Spleen (tissue), 11 donors: Measurements from ENCODE around the gene CFAP107. TPM values are rescaled to one million over a fixed set of nuclear protein-coding genes. Genes with fewer than 3 reads are reported as not detected.

ENCODE experiments used
- DNase-seq: peaks from one replicate; pipeline ENCODE4 v3.0.0-alpha.2; 2020
- H3K27ac ChIP-seq, 8 donors: fragments of 200-600 bp; sonication (generic) in 7 of 8; 1 replicate in 4 of 8; 2 replicates in 4 of 8; pipeline versions ENCODE4 v1.5.0 to v1.8.0; 2016 to 2021; ENCODE audit warnings: inconsistent platforms in 4 of 8, mild to moderate bottlenecking in 4 of 8, moderate library complexity in 1 of 8
- H3K27me3 ChIP-seq, 7 donors: fragments of 200-600 bp; sonication (generic) in 6 of 7; replicated peaks in 1 of 7; 1 replicate in 4 of 7; 2 replicates in 3 of 7; pipeline versions ENCODE4 v1.5.0 to v1.8.0; 2016 to 2021; ENCODE audit warnings: inconsistent platforms in 3 of 7, mild to moderate bottlenecking in 1 of 7
- H3K36me3 ChIP-seq, 6 donors: fragments of 200-600 bp; sonication (generic) in 5 of 6; 1 replicate in 4 of 6; 2 replicates in 2 of 6; pipeline versions ENCODE4 v1.5.0 to v1.8.0; 2016 to 2021; ENCODE audit warnings: inconsistent platforms in 2 of 6
- H3K4me1 ChIP-seq, 6 donors: fragments of 200-600 bp; sonication (generic) in 5 of 6; 1 replicate in 3 of 6; 2 replicates in 3 of 6; pipeline versions ENCODE4 v1.5.0 to v1.8.0; 2016 to 2021; ENCODE audit warnings: inconsistent platforms in 3 of 6
- H3K4me3 ChIP-seq, 8 donors: fragments of 200-600 bp; sonication (generic) in 7 of 8; 1 replicate in 4 of 8; 2 replicates in 4 of 8; pipeline versions ENCODE4 v1.5.0 to v1.8.0; 2016 to 2021; ENCODE audit warnings: inconsistent platforms in 4 of 8, mild to moderate bottlenecking in 4 of 8, moderate library complexity in 2 of 8
- H3K9me3 ChIP-seq, 8 donors: fragments of 200-600 bp; sonication (generic) in 7 of 8; 1 replicate in 4 of 8; 2 replicates in 4 of 8; pipeline versions ENCODE4 v1.5.0 to v1.8.0; 2016 to 2021; ENCODE audit warnings: inconsistent platforms in 4 of 8
- POLR2A ChIP-seq, 3 donors: fragments of 450-650 bp; IDR thresholded peaks; one replicate each; pipeline ENCODE4 v1.5.1; 2017; ENCODE audit warnings: antibody characterized with exemption in 3 of 3, mild to moderate bottlenecking in 1 of 3
- POLR2AphosphoS5 ChIP-seq, 3 donors: sonication (generic); formaldehyde crosslinking; IDR thresholded peaks; one replicate each; pipeline ENCODE4 v1.5.1; 2017; ENCODE audit warnings: antibody characterized with exemption in 3 of 3
- WGBS, 5 donors: extraction: QIAGEN DNeasy Blood & Tissue Kit in 3 of 5; methylation state at CpG; one replicate each; pipeline versions ENCODE4 v1.1.5 to v1.1.7; 2013 to 2018; 5-methylcytosine and 5-hydroxymethylcytosine counted together
- intact Hi-C: fragments of 100-400 bp; cut with DNase I; formaldehyde crosslinking; loops from one replicate; pipeline ENCODE4 v1.15.0; 2023; ENCODE audit warnings: low total_unique reads
- polyA plus RNA-seq, 3 donors: library from polyadenylated mRNA; stranded (reverse); fragments of 200-250 nt; gene quantifications; one replicate each; pipeline ENCODE4 v1.2.1, GENCODE V29; 2013
- total RNA-seq, 7 donors: library from RNA; depleted of rRNA in 3 of 7; stranded (reverse); fragments of >200 nt in 3 of 7; fragmentation: NEBNext Ultra II Directional in 4 of 7; extraction: Animal tissue kit (Norgen Biotek cat#: 25700) in 4 of 7; gene quantifications; one replicate each; pipeline versions ENCODE4 v1.1.0 to v1.2.1, GENCODE V29; 2016 to 2021
- TF ChIP-seq, protein P1 (sequence below), 11 experiments: fragments of 200-600 bp in 7 of 11; fragments of 450-650 bp in 4 of 11; sonication (generic) in 4 of 11; IDR thresholded peaks in 8 of 11; conservative IDR thresholded peaks in 3 of 11; 1 replicate in 7 of 11; 2 replicates in 4 of 11; pipeline versions ENCODE4 v1.4.0 to v1.8.0; 2016 to 2021; ENCODE audit warnings: antibody characterized with exemption in 11 of 11, inconsistent platforms in 4 of 11, mild to moderate bottlenecking in 1 of 11
- donor health status: healthy with polysubstance abuse.
- donor health status: DM: no; HTN: no; CAD: no; lungs with moderate emphysema.
- donor health status: DM: no; HTN: no; CAD: no.
- donor health status: Bipolar disorder and iron deficiency.
- donor health status: healthy.
- donor health status: DM: no; HTN: no; CAD: no.
- donor health status: DM: yes; HTN: yes; CAD: no.

Gene CFAP107
- total and polyA plus RNA-seq, 10 donors, result not detected

DNA sequence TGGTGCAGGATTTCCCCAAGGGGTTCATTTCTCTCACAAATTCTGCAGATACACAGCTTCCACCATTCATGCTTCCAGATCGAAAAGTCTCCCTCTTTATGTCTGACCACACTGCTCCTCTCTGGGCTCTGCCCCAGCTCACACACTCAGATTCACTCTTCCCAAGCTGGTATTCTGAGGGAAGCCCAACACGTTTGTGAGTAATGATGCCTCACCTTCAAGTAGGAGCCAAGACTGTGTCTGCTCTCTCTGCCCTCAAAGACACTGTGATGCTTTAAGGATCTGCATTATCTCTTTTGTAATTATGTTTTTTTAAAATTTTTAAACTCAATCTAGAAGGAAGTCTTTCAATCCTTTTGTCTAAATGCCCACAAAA lies 65.4 kb downstream of the CFAP107 start:
- H3K36me3 ChIP-seq, result no peaks in the 10 kb centered on the region
- intact Hi-C loops, result no loop called here
- TF ChIP-seq POLR2A (IDR thresholded peaks at IDR 0.05), result no peak
- TF ChIP-seq POLR2AphosphoS5 (IDR thresholded peaks at IDR 0.05), result no peak
- TF ChIP-seq, protein P1, sequence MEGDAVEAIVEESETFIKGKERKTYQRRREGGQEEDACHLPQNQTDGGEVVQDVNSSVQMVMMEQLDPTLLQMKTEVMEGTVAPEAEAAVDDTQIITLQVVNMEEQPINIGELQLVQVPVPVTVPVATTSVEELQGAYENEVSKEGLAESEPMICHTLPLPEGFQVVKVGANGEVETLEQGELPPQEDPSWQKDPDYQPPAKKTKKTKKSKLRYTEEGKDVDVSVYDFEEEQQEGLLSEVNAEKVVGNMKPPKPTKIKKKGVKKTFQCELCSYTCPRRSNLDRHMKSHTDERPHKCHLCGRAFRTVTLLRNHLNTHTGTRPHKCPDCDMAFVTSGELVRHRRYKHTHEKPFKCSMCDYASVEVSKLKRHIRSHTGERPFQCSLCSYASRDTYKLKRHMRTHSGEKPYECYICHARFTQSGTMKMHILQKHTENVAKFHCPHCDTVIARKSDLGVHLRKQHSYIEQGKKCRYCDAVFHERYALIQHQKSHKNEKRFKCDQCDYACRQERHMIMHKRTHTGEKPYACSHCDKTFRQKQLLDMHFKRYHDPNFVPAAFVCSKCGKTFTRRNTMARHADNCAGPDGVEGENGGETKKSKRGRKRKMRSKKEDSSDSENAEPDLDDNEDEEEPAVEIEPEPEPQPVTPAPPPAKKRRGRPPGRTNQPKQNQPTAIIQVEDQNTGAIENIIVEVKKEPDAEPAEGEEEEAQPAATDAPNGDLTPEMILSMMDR (IDR thresholded peaks at IDR 0.05 in 8 of 11, conservative IDR thresholded peaks at IDR 0.05 in 3 of 11), result no peak

More for the DNA sequence above, 65.4 kb downstream of the CFAP107 start:
- H3K27me3 ChIP-seq, result peaks cover 0 to 41% (median 0%) of the 10 kb centered on the region in 7 donors
- H3K9me3 ChIP-seq, result peaks cover 0 to 3% (median 0%) of the 10 kb centered on the region in 8 donors
- no peak overlapping the region for H3K4me3 ChIP-seq
- no peaks in the 10 kb centered on the region for H3K4me1 ChIP-seq
- DNase-seq, result no peak
- 53 to 67% (median 55%) methylated on average over 2 of the region's 2 CpGs for WGBS, 5 donors
- H3K27ac ChIP-seq, result no peak overlapping the region

Other genes starting within 250 kb of the CFAP107 start
- gene DHRS3, start 128.0 kb upstream of the CFAP107 start, total RNA-seq, result 10 to 100 TPM; 21.0 to 41.0 (median 35.1) TPM
- 10 to 100 TPM in 2 of 3 donors, 1 to 10 TPM in 1; 8.9 to 19.5 (median 13.6) TPM for gene DHRS3, start 128.0 kb upstream of the CFAP107 start, polyA plus RNA-seq
- gene AADACL4, start 102.1 kb upstream of the CFAP107 start, total RNA-seq, result under 1 TPM in 2 of 7 donors, not detected in 5; 0.23 to 0.32 TPM
- gene AADACL4, start 102.1 kb upstream of the CFAP107 start, polyA plus RNA-seq, result under 1 TPM in 2 of 3 donors, not detected in 1; 0.04 to 0.29 TPM
- gene AADACL3, start 30.1 kb upstream of the CFAP107 start, total RNA-seq, result not detected
- gene AADACL3, start 30.1 kb upstream of the CFAP107 start, polyA plus RNA-seq, result not detected
- gene PRAMEF12, start 27.5 kb downstream of the CFAP107 start, total RNA-seq, result not detected
- gene PRAMEF12, start 27.5 kb downstream of the CFAP107 start, polyA plus RNA-seq, result not detected
- gene PRAMEF1, start 45.2 kb downstream of the CFAP107 start, total RNA-seq, result not detected
- not detected for gene PRAMEF1, start 45.2 kb downstream of the CFAP107 start, polyA plus RNA-seq
- not detected for gene PRAMEF11, start 85.2 kb downstream of the CFAP107 start, total RNA-seq
- gene PRAMEF11, start 85.2 kb downstream of the CFAP107 start, polyA plus RNA-seq, result not detected
- gene HNRNPCL1, start 102.5 kb downstream of the CFAP107 start, total RNA-seq, result not detected
- not detected for gene HNRNPCL1, start 102.5 kb downstream of the CFAP107 start, polyA plus RNA-seq
- not detected for gene PRAMEF2, start 110.9 kb downstream of the CFAP107 start, total RNA-seq
- gene PRAMEF2, start 110.9 kb downstream of the CFAP107 start, polyA plus RNA-seq, result not detected
- gene PRAMEF4, start 140.0 kb downstream of the CFAP107 start, total RNA-seq, result not detected
- not detected for gene PRAMEF4, start 140.0 kb downstream of the CFAP107 start, polyA plus RNA-seq
- not detected for gene PRAMEF10, start 152.1 kb downstream of the CFAP107 start, total RNA-seq
- gene PRAMEF10, start 152.1 kb downstream of the CFAP107 start, polyA plus RNA-seq, result not detected
- gene PRAMEF7, start 170.4 kb downstream of the CFAP107 start, total RNA-seq, result not detected
- not detected for gene PRAMEF7, start 170.4 kb downstream of the CFAP107 start, polyA plus RNA-seq
- not detected for gene PRAMEF6, start 201.4 kb downstream of the CFAP107 start, total RNA-seq
- not detected for gene PRAMEF6, start 201.4 kb downstream of the CFAP107 start, polyA plus RNA-seq